Lower lobe of right lung (tissue), 2 donors: Measurements from ENCODE around the gene RELN. TPM values are rescaled to one million over a fixed set of nuclear protein-coding genes. Genes with fewer than 3 reads are reported as not detected.

Source experiments
- ATAC-seq, 2 donors: fragments of 200-7000 bp; cut with Tn5 transposase; one replicate each; pipeline ENCODE4 v1.9.1; 2020 to 2022; ENCODE audit warnings: mild to moderate bottlenecking in 2 of 2, moderate library complexity in 2 of 2
- DNase-seq: peaks from one replicate; pipeline ENCODE4 v3.0.0-alpha.2; 2020
- H3K27ac ChIP-seq: fragments of 200-600 bp; one replicate; pipeline ENCODE4 v1.8.0; 2022
- H3K27me3 ChIP-seq: fragments of 200-600 bp; one replicate; pipeline ENCODE4 v1.8.0; 2022; ENCODE audit warnings: low read depth
- H3K36me3 ChIP-seq: fragments of 200-600 bp; one replicate; pipeline ENCODE4 v1.8.0; 2022; ENCODE audit warnings: mild to moderate bottlenecking
- H3K4me1 ChIP-seq: fragments of 200-600 bp; one replicate; pipeline ENCODE4 v1.8.0; 2022
- H3K4me3 ChIP-seq: fragments of 200-600 bp; one replicate; pipeline ENCODE4 v1.8.0; 2022; ENCODE audit warnings: mild to moderate bottlenecking
- H3K9me3 ChIP-seq: fragments of 200-600 bp; one replicate; pipeline ENCODE4 v1.8.0; 2022
- intact Hi-C: fragments of 100-400 bp; cut with DNase I; formaldehyde crosslinking; loops from one replicate; pipeline ENCODE4 v1.11.0; 2022
- total RNA-seq: library from RNA; stranded (reverse); fragmentation: NEBNext Ultra II Directional; extraction: Animal tissue kit (Norgen Biotek cat#: 25700); gene quantifications from one replicate; pipeline ENCODE4 v1.2.1, GENCODE V29; 2021
- TF ChIP-seq, protein P1 (sequence below): fragments of 200-600 bp; IDR thresholded peaks from one replicate; pipeline ENCODE4 v1.8.0; 2022; ENCODE audit warnings: antibody characterized with exemption, mild to moderate bottlenecking
- donor health status: DM: no; HTN: yes; CAD: no; lungs with severe emphysema.

RELN gene
- total RNA-seq, 1 donor from 2014 or later: 3.7 TPM

DNA sequence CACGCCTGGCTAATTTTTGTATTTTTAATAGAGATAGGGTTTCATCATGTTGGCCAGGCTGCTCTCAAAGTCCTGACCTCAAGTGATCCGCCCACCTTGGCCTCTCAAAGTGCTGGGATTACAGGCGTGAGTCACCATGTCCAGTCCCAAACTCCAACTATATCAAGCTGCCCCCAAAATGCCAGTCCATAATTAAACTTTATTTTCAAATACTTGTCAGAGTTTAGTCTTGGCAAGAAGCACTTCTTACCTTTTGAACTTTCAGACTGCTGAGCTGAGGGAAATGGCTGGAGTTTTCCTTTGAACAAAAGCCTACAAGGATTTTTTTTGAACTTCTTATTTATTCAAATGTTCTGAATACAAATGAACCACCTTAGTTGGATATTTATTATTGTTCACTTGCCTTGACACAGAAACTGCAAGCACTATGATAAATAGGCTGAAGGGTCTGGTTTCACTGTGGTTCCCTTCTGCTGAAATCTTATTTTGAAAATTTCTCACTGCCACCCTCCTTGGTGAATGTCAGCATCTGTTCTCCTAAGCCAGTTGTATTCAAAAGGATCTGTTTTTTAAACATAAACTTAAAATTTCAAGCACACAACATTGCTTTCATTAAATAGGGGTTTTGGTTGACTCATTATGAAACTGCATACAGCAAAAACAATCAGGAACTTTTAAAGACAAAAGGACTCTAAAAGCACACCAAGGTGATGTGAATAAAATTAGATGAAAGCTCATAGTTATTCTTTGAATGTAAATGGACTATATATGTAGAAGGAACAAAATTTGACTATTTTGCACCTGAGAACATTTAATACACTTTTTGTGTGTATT is 441.8 kb downstream of the RELN start:
- Histone ChIP-seq H3K27me3 (no peaks in the 10 kb centered on the region), H3K27ac (no peak overlapping the region), H3K4me1 (no peaks in the 10 kb centered on the region), H3K9me3 (no peaks in the 10 kb centered on the region), H3K4me3 (no peak overlapping the region), H3K36me3 (no peaks in the 10 kb centered on the region)
- ATAC-seq: no peak
- DNase-seq: no peak
- intact Hi-C loops: no loop called here
- TF ChIP-seq, protein P1, sequence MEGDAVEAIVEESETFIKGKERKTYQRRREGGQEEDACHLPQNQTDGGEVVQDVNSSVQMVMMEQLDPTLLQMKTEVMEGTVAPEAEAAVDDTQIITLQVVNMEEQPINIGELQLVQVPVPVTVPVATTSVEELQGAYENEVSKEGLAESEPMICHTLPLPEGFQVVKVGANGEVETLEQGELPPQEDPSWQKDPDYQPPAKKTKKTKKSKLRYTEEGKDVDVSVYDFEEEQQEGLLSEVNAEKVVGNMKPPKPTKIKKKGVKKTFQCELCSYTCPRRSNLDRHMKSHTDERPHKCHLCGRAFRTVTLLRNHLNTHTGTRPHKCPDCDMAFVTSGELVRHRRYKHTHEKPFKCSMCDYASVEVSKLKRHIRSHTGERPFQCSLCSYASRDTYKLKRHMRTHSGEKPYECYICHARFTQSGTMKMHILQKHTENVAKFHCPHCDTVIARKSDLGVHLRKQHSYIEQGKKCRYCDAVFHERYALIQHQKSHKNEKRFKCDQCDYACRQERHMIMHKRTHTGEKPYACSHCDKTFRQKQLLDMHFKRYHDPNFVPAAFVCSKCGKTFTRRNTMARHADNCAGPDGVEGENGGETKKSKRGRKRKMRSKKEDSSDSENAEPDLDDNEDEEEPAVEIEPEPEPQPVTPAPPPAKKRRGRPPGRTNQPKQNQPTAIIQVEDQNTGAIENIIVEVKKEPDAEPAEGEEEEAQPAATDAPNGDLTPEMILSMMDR: no peak

DNA sequence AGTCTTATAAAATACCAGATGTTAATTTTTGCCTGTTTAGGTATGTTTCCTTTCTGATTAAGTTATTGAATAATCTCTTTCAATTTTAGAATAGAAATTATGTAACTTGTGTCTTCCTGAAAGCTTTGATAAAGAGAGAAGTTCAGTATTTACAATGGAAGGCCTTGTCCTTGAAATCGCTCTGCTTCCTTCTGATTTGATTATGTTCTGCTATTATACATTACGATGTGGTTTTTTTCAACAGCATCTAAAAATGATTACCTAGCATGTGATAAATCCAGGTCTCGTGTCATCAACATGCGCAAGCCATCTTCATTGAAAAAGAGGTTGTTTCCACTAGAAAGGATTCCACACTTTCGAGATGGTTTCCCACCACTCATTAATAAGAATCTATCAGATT is 447.0 kb downstream of the RELN start:
- Histone ChIP-seq H3K9me3 (no peaks in the 10 kb centered on the region), H3K27me3 (no peaks in the 10 kb centered on the region), H3K4me1 (no peaks in the 10 kb centered on the region), H3K27ac (no peak overlapping the region), H3K4me3 (no peak overlapping the region), H3K36me3 (no peaks in the 10 kb centered on the region)
- intact Hi-C loops: no loop called here
- ATAC-seq (no peak), DNase-seq (no peak)
- TF ChIP-seq, protein P1: no peak

DNA sequence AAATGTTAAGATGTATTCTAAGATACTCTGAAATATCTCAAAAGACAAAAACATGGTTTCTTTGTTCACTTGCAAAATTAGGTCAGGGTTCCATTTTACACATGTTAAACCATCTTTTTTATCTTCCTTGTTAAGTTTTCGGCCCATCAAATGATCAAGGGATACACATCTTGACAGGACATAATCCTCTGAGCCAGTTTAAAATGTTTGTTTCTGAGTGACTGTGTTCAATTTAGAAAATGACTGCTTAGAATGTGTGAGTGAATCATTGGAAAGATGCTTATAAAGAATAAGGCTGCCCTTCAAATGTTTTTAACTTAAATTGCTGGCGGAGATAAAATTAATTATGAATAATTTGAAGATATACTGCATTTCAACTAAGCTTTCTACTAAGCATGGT is 447.5 kb downstream of the RELN start:
- Histone ChIP-seq H3K36me3 (no peaks in the 10 kb centered on the region), H3K4me3 (no peak overlapping the region), H3K9me3 (no peaks in the 10 kb centered on the region), H3K4me1 (no peaks in the 10 kb centered on the region), H3K27me3 (no peaks in the 10 kb centered on the region), H3K27ac (no peak overlapping the region)
- intact Hi-C loops: no loop called here
- TF ChIP-seq, protein P1: no peak
- DNase-seq (no peak), ATAC-seq (no peak)

DNA sequence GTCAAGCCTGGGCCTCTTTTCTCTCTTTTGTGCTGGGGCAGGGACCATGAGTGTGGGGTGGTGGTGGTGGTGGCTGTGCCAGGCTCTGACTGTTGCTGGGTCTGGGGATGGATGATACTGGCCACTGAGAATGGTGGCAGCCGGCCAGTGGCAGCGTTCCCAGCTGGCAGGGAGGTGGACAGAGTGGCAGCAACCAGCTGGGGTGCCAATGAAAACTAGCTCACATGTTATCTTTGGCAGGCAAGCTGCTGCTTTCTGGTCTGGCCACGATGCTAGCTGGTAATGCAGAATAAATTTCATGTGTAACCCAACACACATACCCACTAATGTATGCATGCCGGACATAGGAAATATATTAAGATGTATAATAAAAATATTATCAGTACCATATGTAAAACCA is 448.4 kb downstream of the RELN start:
- ATAC-seq (no peak), DNase-seq (no peak)
- no peaks in the 10 kb centered on the region for H3K36me3 ChIP-seq
- TF ChIP-seq, protein P1: no peak
- no peak overlapping the region for H3K27ac ChIP-seq
- no peaks in the 10 kb centered on the region for H3K9me3 ChIP-seq
- no peak overlapping the region for H3K4me3 ChIP-seq
- no peaks in the 10 kb centered on the region for H3K27me3 ChIP-seq
- intact Hi-C loops: no loop called here
- H3K4me1 ChIP-seq: no peaks in the 10 kb centered on the region

DNA sequence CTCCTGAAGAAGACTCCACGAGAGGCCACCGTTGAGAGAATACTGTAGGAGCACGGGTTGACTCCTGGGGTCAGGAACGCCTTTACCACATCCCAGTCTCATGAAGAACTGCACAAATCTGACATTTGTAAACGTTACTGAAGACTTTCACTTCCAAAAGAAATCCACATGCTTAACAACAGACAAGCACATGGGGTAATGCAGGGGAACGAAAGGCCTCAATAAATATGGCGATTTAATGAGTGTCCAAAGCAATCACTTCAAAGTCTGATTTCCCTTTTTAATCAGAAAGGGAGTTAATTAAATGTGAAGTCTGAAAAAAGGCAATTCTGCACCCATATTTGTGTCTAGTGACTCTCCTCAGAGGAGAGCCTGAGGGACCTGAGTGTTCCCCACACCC is 449.1 kb downstream of the RELN start:
- Histone ChIP-seq H3K4me3 (no peak overlapping the region), H3K9me3 (no peaks in the 10 kb centered on the region), H3K27ac (no peak overlapping the region), H3K36me3 (no peaks in the 10 kb centered on the region), H3K27me3 (no peaks in the 10 kb centered on the region), H3K4me1 (no peaks in the 10 kb centered on the region)
- DNase-seq (no peak), ATAC-seq (no peak)
- intact Hi-C loops: no loop called here
- TF ChIP-seq, protein P1: no peak
